Thymus (tissue), 11 donors: ENCODE results near the gene SRGAP2C. TPM values are rescaled to one million over a fixed set of nuclear protein-coding genes. Genes with fewer than 3 reads are reported as not detected.
"Not testable (repeated sequence)": the region's sequence is repeated elsewhere in the genome, so short reads cannot be mapped to it uniquely, and the experiment has no call there.

Experiments
- DNase-seq, 9 donors: peaks; one replicate each; pipeline ENCODE4 v3.0.0-alpha.2; 2013; ENCODE audit warnings: low spot score in 9 of 9, low read depth in 6 of 9, missing footprints in 1 of 9
- H3K27ac ChIP-seq, 2 donors: one replicate each; pipeline ENCODE4 v1.5.1; 2013; ENCODE audit warnings: control low read depth in 1 of 2, low read depth in 1 of 2, low read length in 1 of 2, mild to moderate bottlenecking in 1 of 2, moderate library complexity in 1 of 2
- H3K27me3 ChIP-seq, 2 donors: one replicate each; pipeline ENCODE4 v1.5.1; 2013; ENCODE audit warnings: low read length in 1 of 2; ENCODE audit not compliant: control insufficient read depth in 2 of 2, insufficient read depth in 1 of 2
- H3K36me3 ChIP-seq, 2 donors: one replicate each; pipeline ENCODE4 v1.5.1; 2013; ENCODE audit warnings: low read length in 1 of 2, mild to moderate bottlenecking in 1 of 2, moderate library complexity in 1 of 2; ENCODE audit not compliant: control insufficient read depth in 2 of 2, insufficient read depth in 2 of 2
- H3K4me1 ChIP-seq, 2 donors: one replicate each; pipeline ENCODE4 v1.5.1; 2013; ENCODE audit warnings: low read length in 2 of 2; ENCODE audit not compliant: control insufficient read depth in 2 of 2, insufficient read depth in 2 of 2
- H3K4me3 ChIP-seq, 2 donors: one replicate each; pipeline ENCODE4 v1.5.1; 2013; ENCODE audit warnings: low read length in 2 of 2, control low read depth in 1 of 2, mild to moderate bottlenecking in 1 of 2
- H3K9me3 ChIP-seq, 2 donors: one replicate each; pipeline ENCODE4 v1.5.1; 2013; ENCODE audit warnings: low read length in 1 of 2, mild to moderate bottlenecking in 1 of 2; ENCODE audit not compliant: control insufficient read depth in 2 of 2, insufficient read depth in 1 of 2
- WGBS: extraction: QIAGEN DNeasy Blood & Tissue Kit; methylation state at CpG from one replicate; pipeline ENCODE4 v1.1.7; 2013; 5-methylcytosine and 5-hydroxymethylcytosine counted together
- polyA plus RNA-seq: library from polyadenylated mRNA; stranded (reverse); fragments of 200-250 nt; gene quantifications from one replicate; pipeline ENCODE4 v1.2.3, GENCODE V29; 2013
- total RNA-seq: library from RNA; stranded (reverse); fragments of 120-200 nt; gene quantifications from one replicate; pipeline ENCODE4 v1.2.4, GENCODE V29; 2013
- donor health status: healthy.

SRGAP2C gene
- total and polyA plus RNA-seq, 2 donors, result 3.4 to 6.2 TPM

- 70% methylated on average over 2 of the region's 7 CpGs for WGBS
- not testable (repeated sequence) for H3K4me3 ChIP-seq, H3K36me3 ChIP-seq, H3K9me3 ChIP-seq, H3K4me1 ChIP-seq, H3K27ac ChIP-seq, DNase-seq, H3K27me3 ChIP-seq
Measured at GRCh38 chr1:121376986-121377385, 192.2 kb downstream of the SRGAP2C start.

DNA sequence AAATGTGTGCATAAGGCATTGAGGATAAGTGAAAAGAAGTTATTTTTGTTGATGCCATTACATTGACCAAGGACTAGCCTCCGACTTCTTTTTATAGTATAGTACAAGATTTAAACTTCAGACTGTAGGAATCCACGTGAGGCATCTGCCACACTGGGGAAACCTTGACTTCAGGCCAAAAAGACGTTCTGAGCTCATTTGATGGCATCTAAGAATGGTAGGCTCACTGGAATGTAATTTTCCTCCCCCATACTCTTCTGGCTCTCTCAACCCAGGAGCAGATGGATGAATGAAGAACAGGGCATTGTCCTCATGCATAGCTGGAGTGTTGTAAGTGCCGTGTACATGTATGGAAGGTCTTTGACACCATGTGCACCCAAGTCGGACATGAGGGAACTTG is 194.0 kb downstream of the SRGAP2C start:
- DNase-seq, H3K27me3 ChIP-seq, H3K36me3 ChIP-seq, H3K9me3 ChIP-seq, H3K4me3 ChIP-seq, H3K27ac ChIP-seq, H3K4me1 ChIP-seq: not testable (repeated sequence)
- 97% methylated on average over 5 of the region's 5 CpGs for WGBS

DNA sequence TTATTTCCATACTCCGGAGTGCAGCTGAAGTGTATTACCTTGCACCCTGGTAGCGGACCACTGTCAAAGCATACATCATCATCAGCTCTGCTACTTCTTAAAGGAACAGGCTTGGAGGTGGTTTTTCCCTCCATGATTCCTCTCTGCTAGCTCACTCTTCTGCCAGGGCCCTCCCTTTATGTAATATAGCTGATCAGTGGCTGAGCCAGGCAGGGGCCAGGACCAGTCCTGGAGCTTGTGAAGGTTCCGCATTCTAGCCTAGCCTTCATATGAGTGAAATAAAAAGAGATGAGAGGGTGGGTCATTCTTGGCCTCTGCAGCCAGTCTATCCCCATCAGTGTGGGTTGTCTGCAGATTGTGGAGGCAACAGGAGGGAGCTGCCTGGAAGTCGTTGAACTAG is 200.0 kb downstream of the SRGAP2C start:
- H3K4me3 ChIP-seq, H3K27me3 ChIP-seq, H3K9me3 ChIP-seq, DNase-seq, H3K4me1 ChIP-seq, H3K27ac ChIP-seq, H3K36me3 ChIP-seq: not testable (repeated sequence)
- WGBS, result 97% methylated on average over 3 of the region's 4 CpGs

- H3K9me3 ChIP-seq, H3K4me3 ChIP-seq, H3K4me1 ChIP-seq, H3K27ac ChIP-seq, DNase-seq, H3K36me3 ChIP-seq, H3K27me3 ChIP-seq: not testable (repeated sequence)
- no CpG with 5 or more reads among the region's 3 CpGs for WGBS
Measured at GRCh38 chr1:121385162-121385561, 200.4 kb downstream of the SRGAP2C start.

DNA sequence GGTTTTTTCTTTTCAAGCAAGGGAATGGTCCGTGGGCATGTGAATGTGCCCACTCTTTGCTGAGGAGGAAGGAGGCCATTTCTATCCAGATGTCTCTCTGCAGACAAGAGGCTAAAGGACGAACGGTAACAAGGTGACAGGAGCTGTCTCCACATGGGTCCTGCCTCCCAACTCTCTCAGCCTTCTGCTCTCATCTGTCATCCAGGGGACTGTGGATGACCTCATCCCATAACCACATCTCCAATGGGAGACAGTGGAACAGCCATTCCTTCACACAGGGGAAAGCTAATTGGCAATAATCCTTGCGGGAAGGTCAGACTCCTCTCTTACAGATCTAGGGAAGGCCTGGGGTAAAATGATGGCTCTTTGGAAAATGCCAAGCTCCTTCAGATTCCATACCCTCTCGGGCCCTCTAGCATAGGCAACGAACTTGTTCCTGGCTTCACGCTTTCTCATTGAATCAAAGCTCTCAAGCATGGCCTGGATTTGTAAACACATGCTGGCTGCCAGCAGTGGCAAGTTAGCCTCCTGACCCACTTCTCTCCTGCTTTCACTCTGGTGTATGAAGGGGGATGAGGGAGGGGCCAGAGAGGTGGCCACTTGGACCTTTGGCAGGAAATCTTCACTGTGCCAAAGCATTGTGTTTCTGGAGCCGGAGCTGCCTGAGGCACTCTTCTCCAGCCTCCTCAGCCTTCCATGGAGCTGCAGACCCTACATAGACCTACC is 201.0 kb downstream of the SRGAP2C start:
- DNase-seq, H3K4me3 ChIP-seq, H3K27me3 ChIP-seq, H3K36me3 ChIP-seq, H3K4me1 ChIP-seq, H3K9me3 ChIP-seq, H3K27ac ChIP-seq: not testable (repeated sequence)
- 95% methylated on average over 5 of the region's 8 CpGs for WGBS

- DNase-seq, H3K9me3 ChIP-seq, H3K27me3 ChIP-seq, H3K36me3 ChIP-seq, H3K27ac ChIP-seq, H3K4me1 ChIP-seq, H3K4me3 ChIP-seq: not testable (repeated sequence)
- WGBS, result no CpG with 5 or more reads among the region's 8 CpGs
Measured at GRCh38 chr1:121386319-121386948, 201.7 kb downstream of the SRGAP2C start.

- WGBS, result no CpG with 5 or more reads among the region's 3 CpGs
- H3K4me1 ChIP-seq, H3K27me3 ChIP-seq, H3K4me3 ChIP-seq, H3K27ac ChIP-seq, H3K9me3 ChIP-seq, H3K36me3 ChIP-seq, DNase-seq: not testable (repeated sequence)
Measured at GRCh38 chr1:121389895-121390560, 205.3 kb downstream of the SRGAP2C start.

DNA sequence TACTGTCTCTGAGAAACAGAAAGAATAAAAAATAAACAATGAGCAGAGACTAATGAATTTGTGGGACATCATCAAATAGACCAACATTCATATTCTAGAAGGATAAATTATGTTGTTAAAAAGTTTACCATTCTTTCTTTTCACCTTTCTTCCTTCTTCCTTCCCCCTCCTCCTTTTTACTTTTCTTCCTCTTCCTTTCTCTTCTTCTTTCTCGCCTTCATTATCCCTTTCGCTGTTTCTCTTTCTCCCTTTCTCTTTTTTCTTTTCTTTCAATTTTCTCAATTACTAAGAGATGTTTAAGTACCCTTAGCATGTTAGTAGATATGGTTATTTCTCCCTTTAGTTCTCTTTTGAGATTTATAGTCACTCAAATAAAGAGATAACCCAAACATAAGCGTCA is 207.4 kb downstream of the SRGAP2C start:
- not testable (repeated sequence) for DNase-seq, H3K4me3 ChIP-seq
- WGBS, result 98% methylated on average over 3 of the region's 3 CpGs

GRCh38 chr1:121395718-121396201 is 211.0 kb downstream of the SRGAP2C start:
- Histone ChIP-seq H3K4me3 (peak overlapping the region; percentile 8 to 30), H3K27me3 (peaks cover 0 to 19% of the 10 kb centered on the region in 2 donors)
- H3K27ac ChIP-seq, H3K36me3 ChIP-seq, H3K4me1 ChIP-seq, H3K9me3 ChIP-seq: not testable (repeated sequence)
- 2% methylated on average over 38 of the region's 38 CpGs for WGBS
- DNase-seq, result peak in 1 of 9 donors; percentile 15

More for the DNA sequence above, 207.4 kb downstream of the SRGAP2C start:
- not testable (repeated sequence) for H3K36me3 ChIP-seq, H3K9me3 ChIP-seq, H3K27ac ChIP-seq, H3K4me1 ChIP-seq
- H3K27me3 ChIP-seq, result peaks cover 0 to 14% of the 10 kb centered on the region in 2 donors
